ENCODE results near the gene FARP1. TPM values are rescaled to one million over a fixed set of nuclear protein-coding genes. Genes with fewer than 3 reads are reported as not detected.

The FARP1 gene
- total and polyA plus RNA-seq, 2 of the 8 experiments (the other 6 are each of a cell fraction or from before 2014, with no cell fraction given) = 24.7 to 104 TPM

DNA sequence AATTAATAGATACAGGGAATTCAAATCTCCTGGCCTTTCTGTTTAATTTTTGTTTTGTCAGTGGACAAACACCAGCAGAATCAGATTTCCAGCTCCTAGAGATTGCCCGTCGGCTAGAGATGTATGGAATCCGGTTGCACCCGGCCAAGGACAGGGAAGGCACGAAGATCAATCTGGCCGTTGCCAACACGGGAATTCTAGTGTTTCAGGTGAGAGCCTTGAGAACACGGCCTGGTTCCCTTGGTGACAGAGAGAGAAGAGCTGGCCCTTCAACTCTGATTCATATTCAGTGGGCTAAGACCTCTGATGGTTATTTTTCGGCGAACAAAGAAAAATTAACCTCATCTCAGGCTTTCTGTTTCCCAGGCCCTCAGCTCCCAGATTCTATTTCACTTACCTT, 242.7 kb downstream of the FARP1 start (continued):
- no peak for TF ChIP-seq EP300 (IDR thresholded peaks at IDR 0.05; ENCODE audit: borderline replicate concordance in 1 of 2, low read depth in 2 of 2, low read length in 2 of 2)
- no peak for TF ChIP-seq BCL11A (IDR thresholded peaks at IDR 0.05; ENCODE audit: low read depth in 2 of 2, low read length in 2 of 2)
- no peak for TF ChIP-seq CREB1 (IDR thresholded peaks at IDR 0.05)
- no peak for TF ChIP-seq TBP (IDR thresholded peaks at IDR 0.05; ENCODE audit: low read depth, low read length)
- TF ChIP-seq SAP30 (IDR thresholded peaks at IDR 0.05; ENCODE audit: insufficient read depth, insufficient replicate concordance, low read length) = no peak
- TF ChIP-seq, protein P1, sequence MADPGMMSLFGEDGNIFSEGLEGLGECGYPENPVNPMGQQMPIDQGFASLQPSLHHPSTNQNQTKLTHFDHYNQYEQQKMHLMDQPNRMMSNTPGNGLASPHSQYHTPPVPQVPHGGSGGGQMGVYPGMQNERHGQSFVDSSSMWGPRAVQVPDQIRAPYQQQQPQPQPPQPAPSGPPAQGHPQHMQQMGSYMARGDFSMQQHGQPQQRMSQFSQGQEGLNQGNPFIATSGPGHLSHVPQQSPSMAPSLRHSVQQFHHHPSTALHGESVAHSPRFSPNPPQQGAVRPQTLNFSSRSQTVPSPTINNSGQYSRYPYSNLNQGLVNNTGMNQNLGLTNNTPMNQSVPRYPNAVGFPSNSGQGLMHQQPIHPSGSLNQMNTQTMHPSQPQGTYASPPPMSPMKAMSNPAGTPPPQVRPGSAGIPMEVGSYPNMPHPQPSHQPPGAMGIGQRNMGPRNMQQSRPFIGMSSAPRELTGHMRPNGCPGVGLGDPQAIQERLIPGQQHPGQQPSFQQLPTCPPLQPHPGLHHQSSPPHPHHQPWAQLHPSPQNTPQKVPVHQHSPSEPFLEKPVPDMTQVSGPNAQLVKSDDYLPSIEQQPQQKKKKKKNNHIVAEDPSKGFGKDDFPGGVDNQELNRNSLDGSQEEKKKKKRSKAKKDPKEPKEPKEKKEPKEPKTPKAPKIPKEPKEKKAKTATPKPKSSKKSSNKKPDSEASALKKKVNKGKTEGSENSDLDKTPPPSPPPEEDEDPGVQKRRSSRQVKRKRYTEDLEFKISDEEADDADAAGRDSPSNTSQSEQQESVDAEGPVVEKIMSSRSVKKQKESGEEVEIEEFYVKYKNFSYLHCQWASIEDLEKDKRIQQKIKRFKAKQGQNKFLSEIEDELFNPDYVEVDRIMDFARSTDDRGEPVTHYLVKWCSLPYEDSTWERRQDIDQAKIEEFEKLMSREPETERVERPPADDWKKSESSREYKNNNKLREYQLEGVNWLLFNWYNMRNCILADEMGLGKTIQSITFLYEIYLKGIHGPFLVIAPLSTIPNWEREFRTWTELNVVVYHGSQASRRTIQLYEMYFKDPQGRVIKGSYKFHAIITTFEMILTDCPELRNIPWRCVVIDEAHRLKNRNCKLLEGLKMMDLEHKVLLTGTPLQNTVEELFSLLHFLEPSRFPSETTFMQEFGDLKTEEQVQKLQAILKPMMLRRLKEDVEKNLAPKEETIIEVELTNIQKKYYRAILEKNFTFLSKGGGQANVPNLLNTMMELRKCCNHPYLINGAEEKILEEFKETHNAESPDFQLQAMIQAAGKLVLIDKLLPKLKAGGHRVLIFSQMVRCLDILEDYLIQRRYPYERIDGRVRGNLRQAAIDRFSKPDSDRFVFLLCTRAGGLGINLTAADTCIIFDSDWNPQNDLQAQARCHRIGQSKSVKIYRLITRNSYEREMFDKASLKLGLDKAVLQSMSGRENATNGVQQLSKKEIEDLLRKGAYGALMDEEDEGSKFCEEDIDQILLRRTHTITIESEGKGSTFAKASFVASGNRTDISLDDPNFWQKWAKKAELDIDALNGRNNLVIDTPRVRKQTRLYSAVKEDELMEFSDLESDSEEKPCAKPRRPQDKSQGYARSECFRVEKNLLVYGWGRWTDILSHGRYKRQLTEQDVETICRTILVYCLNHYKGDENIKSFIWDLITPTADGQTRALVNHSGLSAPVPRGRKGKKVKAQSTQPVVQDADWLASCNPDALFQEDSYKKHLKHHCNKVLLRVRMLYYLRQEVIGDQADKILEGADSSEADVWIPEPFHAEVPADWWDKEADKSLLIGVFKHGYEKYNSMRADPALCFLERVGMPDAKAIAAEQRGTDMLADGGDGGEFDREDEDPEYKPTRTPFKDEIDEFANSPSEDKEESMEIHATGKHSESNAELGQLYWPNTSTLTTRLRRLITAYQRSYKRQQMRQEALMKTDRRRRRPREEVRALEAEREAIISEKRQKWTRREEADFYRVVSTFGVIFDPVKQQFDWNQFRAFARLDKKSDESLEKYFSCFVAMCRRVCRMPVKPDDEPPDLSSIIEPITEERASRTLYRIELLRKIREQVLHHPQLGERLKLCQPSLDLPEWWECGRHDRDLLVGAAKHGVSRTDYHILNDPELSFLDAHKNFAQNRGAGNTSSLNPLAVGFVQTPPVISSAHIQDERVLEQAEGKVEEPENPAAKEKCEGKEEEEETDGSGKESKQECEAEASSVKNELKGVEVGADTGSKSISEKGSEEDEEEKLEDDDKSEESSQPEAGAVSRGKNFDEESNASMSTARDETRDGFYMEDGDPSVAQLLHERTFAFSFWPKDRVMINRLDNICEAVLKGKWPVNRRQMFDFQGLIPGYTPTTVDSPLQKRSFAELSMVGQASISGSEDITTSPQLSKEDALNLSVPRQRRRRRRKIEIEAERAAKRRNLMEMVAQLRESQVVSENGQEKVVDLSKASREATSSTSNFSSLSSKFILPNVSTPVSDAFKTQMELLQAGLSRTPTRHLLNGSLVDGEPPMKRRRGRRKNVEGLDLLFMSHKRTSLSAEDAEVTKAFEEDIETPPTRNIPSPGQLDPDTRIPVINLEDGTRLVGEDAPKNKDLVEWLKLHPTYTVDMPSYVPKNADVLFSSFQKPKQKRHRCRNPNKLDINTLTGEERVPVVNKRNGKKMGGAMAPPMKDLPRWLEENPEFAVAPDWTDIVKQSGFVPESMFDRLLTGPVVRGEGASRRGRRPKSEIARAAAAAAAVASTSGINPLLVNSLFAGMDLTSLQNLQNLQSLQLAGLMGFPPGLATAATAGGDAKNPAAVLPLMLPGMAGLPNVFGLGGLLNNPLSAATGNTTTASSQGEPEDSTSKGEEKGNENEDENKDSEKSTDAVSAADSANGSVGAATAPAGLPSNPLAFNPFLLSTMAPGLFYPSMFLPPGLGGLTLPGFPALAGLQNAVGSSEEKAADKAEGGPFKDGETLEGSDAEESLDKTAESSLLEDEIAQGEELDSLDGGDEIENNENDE (IDR thresholded peaks at IDR 0.05; ENCODE audit: insufficient replicate concordance, low read length) = no peak

Data from H1 (cell line).